SK-N-SH (cell line): Measurements from ENCODE around the gene SLC2A9.

Experiments used
- CTCF ChIP-seq: fragments of 200-600 bp; sonication (generic); IDR thresholded peaks from 2 replicates; pipeline ENCODE4 v1.6.1; 2017; ENCODE audit warnings: antibody characterized with exemption, mild to moderate bottlenecking, moderate library complexity
- FOXJ3 ChIP-seq: sonication (generic); formaldehyde crosslinking; IDR thresholded peaks from 2 replicates; pipeline ENCODE4 v1.5.1; 2020; ENCODE audit warnings: mild to moderate bottlenecking, missing genetic modification reagents
- GATA2 ChIP-seq: sonication (generic); formaldehyde crosslinking; IDR thresholded peaks from 2 replicates; pipeline ENCODE4 v1.5.0; 2020; ENCODE audit warnings: mild to moderate bottlenecking, missing genetic modification reagents
- JUND ChIP-seq: IDR thresholded peaks from 2 replicates; pipeline ENCODE4 v1.4.0; 2012
- REST ChIP-seq: IDR thresholded peaks from 2 replicates; pipeline ENCODE4 v1.6.1; 2012; ENCODE audit warnings: mild to moderate bottlenecking, low read depth, low read length, moderate library complexity
- SMC3 ChIP-seq: IDR thresholded peaks from 2 replicates; pipeline ENCODE4 v1.6.1; 2012; ENCODE audit warnings: low read depth, low read length, improper control_type of control experiment
- TAF1 ChIP-seq: IDR thresholded peaks from 2 replicates; pipeline ENCODE4 v1.6.1; 2012; ENCODE audit warnings: low read depth, mild to moderate bottlenecking, low read length, moderate library complexity, borderline replicate concordance

- no peak for TF ChIP-seq CTCF
- TF ChIP-seq REST: no peak
- TF ChIP-seq SMC3: no peak
- TF ChIP-seq GATA2: no peak
- TF ChIP-seq FOXJ3: no peak
- no peak for TF ChIP-seq JUND
- TF ChIP-seq TAF1: no peak
Observed at GRCh38 chr4:9825049-9825448, 196.2 kb downstream of the SLC2A9 start.
